Measurements from ENCODE around the gene KRT6B. TPM values are rescaled to one million over a fixed set of nuclear protein-coding genes. Genes with fewer than 3 reads are reported as not detected.
A peak's percentile ranks its signal among the peaks of the same experiment; 100 is the strongest.

KRT6B gene
- total RNA-seq, 1 experiment from 2014 or later = not detected

GRCh38 chr12:52437508-52437907 is 14.4 kb downstream of the KRT6B start (continued):
- TF ChIP-seq EZH2 (IDR thresholded peaks at IDR 0.05) (no peak), REST (IDR thresholded peaks at IDR 0.05; ENCODE audit: low read depth) (no peak)

GRCh38 chr12:52436828-52437474 is 15.0 kb downstream of the KRT6B start:
- ChIA-PET POLR2A (no interaction called here), RAD21 (ENCODE audit: low non-redundant PET in 1 of 2, low total read pairs in 2 of 2, uncharacterized antibody in 2 of 2, unreplicated experiment in 2 of 2) (no interaction called here), CTCF (no interaction called here)
- H3K9ac ChIP-seq (ENCODE audit: low read length) = no peak overlapping the region
- no peaks in the 10 kb centered on the region for H3K9me2 ChIP-seq (ENCODE audit: insufficient read depth)
- H3K36me3 ChIP-seq (ENCODE audit: control insufficient read depth in 1 of 2, insufficient read depth in 2 of 2, low read length in 2 of 2) = no peaks in the 10 kb centered on the region
- H4K20me1 ChIP-seq (ENCODE audit: insufficient read depth) = no peaks in the 10 kb centered on the region
- H3K27ac ChIP-seq (ENCODE audit: low read depth, low read length) = no peak overlapping the region
- peak overlapping the region; percentile 3 for H2AFZ ChIP-seq (ENCODE audit: low read depth, low read length, poor library complexity, severe bottlenecking)
- H3K4me2 ChIP-seq (ENCODE audit: low read length) = no peak overlapping the region
- DNase-seq (ENCODE audit: low read depth, low spot score) = no peak
- intact Hi-C loops (cut with micrococcal nuclease) = no loop called here
- H3K9me3 ChIP-seq (ENCODE audit: control insufficient read depth in 1 of 2, insufficient read depth in 1 of 2, low read depth in 1 of 2, low read length in 2 of 2) = no peaks in the 10 kb centered on the region
- no peaks in the 10 kb centered on the region for H3K79me2 ChIP-seq (ENCODE audit: insufficient read depth, low read length)
- H3K4me1 ChIP-seq (ENCODE audit: control insufficient read depth in 1 of 2, insufficient read depth in 2 of 2, low read length in 2 of 2) = peaks cover 16 to 66% of the 10 kb centered on the region in 2 experiments
- no peak overlapping the region for H3K4me3 ChIP-seq (replicated peaks in 1 of 2; ENCODE audit: low read depth in 1 of 2, low read length in 2 of 2)
- no TSS peak for BruUV-seq (replicated peaks)
- no peaks in the 10 kb centered on the region for H3K27me3 ChIP-seq (ENCODE audit: insufficient read depth, low read length)
- ATAC-seq = no peak
- TF ChIP-seq SIN3A (IDR thresholded peaks at IDR 0.05; ENCODE audit: low read depth) = no peak
- TF ChIP-seq ELF1 (IDR thresholded peaks at IDR 0.05; ENCODE audit: borderline replicate concordance, low read depth) = no peak
- no peak for TF ChIP-seq ZNF274 (IDR thresholded peaks at IDR 0.05; ENCODE audit: low read depth, low read length)
- TF ChIP-seq FOSL1 (IDR thresholded peaks at IDR 0.05; ENCODE audit: low read depth) = no peak
- TF ChIP-seq YY1 (IDR thresholded peaks at IDR 0.05; ENCODE audit: extremely low read depth, insufficient replicate concordance, low read depth, low read length) = no peak
- no peak for TF ChIP-seq EZH2 (IDR thresholded peaks at IDR 0.05)
- TF ChIP-seq JUND (IDR thresholded peaks at IDR 0.05) = no peak
- no peak for TF ChIP-seq CEBPB (IDR thresholded peaks at IDR 0.05; ENCODE audit: low read depth)
- TF ChIP-seq ZFX (IDR thresholded peaks at IDR 0.05) = no peak
- no peak for TF ChIP-seq RAD21 (IDR thresholded peaks at IDR 0.05; ENCODE audit: low read depth)
- no peak for TF ChIP-seq EZH2phosphoT487 (IDR thresholded peaks at IDR 0.05; ENCODE audit: borderline replicate concordance)
- no peak for TF ChIP-seq ATF3 (IDR thresholded peaks at IDR 0.05)
- no peak for TF ChIP-seq ZBTB33 (IDR thresholded peaks at IDR 0.05; ENCODE audit: extremely low read depth, insufficient replicate concordance, low read length)
- TF ChIP-seq SP1 (IDR thresholded peaks at IDR 0.05; ENCODE audit: low read depth) = no peak
- no peak for TF ChIP-seq REST (IDR thresholded peaks at IDR 0.05; ENCODE audit: low read depth)
- no peak for TF ChIP-seq POLR2A (IDR thresholded peaks at IDR 0.05; ENCODE audit: borderline replicate concordance, extremely low read depth, insufficient read depth, insufficient read length)
- TF ChIP-seq SRF (IDR thresholded peaks at IDR 0.05; ENCODE audit: low read depth) = no peak
